SK-N-MC (cell line): ENCODE results near the gene ZFAND2A.

Source experiments
- EZH2 ChIP-seq: fragments of 200-600 bp; sonication (generic); IDR thresholded peaks from one replicate; pipeline ENCODE4 v1.6.1; 2017; ENCODE audit warnings: antibody characterized with exemption
- FOXP2 ChIP-seq: optimal IDR thresholded peaks from 2 replicates; pipeline ENCODE3; 2011; ENCODE audit warnings: mild to moderate bottlenecking, moderate library complexity; ENCODE audit not compliant: insufficient read depth; ENCODE audit errors: extremely low read length, control extremely low read depth
- POLR2AphosphoS5 ChIP-seq: IDR thresholded peaks from 2 replicates; pipeline ENCODE4 v1.6.1; 2012; ENCODE audit warnings: mild to moderate bottlenecking, low read depth, low read length, borderline replicate concordance

DNA sequence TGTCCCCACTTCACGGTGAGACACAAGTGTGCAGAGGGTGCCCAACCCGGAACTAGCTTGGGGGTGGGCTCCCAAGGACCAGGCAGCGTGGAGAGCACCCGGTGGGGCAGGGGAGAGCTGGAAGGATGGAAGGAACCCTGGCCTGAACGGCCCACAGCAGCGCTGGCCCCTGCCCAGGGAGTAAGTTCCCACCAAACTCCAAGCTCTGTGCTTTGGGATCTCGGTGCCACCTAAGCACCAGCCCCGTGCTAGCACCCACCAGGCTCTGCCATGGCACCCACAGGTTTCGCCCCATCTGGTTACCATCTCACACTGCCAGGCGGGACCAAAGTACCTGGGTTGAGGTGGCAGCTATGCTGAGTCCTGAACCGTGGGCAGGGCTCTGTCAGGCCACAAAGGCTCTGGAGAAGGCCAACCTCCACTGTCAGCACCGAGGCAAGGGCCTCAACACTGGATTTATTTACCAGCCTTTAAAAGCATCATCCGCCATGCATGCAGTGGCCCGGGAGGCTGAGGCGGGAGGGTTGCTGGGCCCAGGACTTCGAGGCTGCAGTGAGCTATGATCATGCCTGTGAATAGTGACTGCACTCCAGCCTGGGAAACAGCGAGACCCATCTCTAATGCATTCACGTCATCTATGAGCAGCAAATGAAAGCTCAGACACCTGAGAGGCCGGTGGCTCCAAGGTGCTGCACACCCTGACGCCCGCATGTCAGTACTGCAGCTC lies 56.0 kb downstream of the ZFAND2A start:
- no peak for TF ChIP-seq POLR2AphosphoS5
- TF ChIP-seq EZH2, result no peak
- no peak for TF ChIP-seq FOXP2
